ENCODE data around the gene MS4A8.

DNA sequence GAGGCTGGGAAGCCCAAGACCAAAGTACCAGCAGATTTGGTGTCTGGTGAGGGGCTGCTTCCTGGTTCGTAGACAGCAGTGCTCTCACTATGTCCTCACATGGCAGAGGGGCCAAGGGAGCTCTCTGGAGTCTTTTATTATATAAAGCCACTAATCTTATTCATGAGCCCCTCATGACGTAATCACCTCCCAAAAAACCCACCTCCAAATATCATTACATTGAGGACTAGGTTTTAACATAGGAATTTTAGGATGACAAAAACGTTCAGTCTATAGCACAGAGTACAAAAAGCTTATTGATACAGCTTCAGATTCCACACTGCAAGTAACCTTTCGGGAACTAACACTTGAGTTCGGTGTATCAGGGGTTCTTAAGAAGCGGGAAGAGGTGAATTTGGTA lies 21.0 kb downstream of the MS4A8 start:
- TF ChIP-seq CTCF (IDR thresholded peaks at IDR 0.05) (no peak), EZH2 (IDR thresholded peaks at IDR 0.05; ENCODE audit: borderline replicate concordance, insufficient read depth, low read depth, low read length, poor library complexity, severe bottlenecking) (no peak)

Measured in B cell (primary cell).